ENCODE measurements around the gene CTNNBIP1.

GRCh38 chr1:9852004-9852403 lies 58.1 kb downstream of the CTNNBIP1 start:
- TF ChIP-seq ZFP30 (CRISPR knock-in tag; IDR thresholded peaks at IDR 0.05) = no peak
- TF ChIP-seq ZFP3 (CRISPR knock-in tag; IDR thresholded peaks at IDR 0.05) = no peak
- TF ChIP-seq ARNTL (CRISPR knock-in tag; IDR thresholded peaks at IDR 0.05; ENCODE audit: borderline replicate concordance, low read depth) = no peak
- TF ChIP-seq ESRRG (CRISPR knock-in tag; IDR thresholded peaks at IDR 0.05) = no peak
